GM21360 (cell line): Measurements from ENCODE around the gene PDGFC.

Experiments
- ATAC-seq: cut with Tn5 transposase; IDR thresholded peaks from one replicate; pipeline ENCODE4 v1.9.1; 2021; ENCODE audit warnings: mild to moderate bottlenecking, moderate library complexity; ENCODE audit not compliant: unreplicated experiment

PDGFC gene

GRCh38 chr4:156971676-156972378, at the start of gene PDGFC:
Gene PDGFC, minus strand, starts transcription at chr4:156971799. Its CDS starts 896 bp downstream, at chr4:156970903.
- ATAC-seq, result no peak

- ATAC-seq, result no peak
These were observed 49.3 kb upstream of the PDGFC start for GRCh38 chr4:157020882-157021281.

- no peak for ATAC-seq
These were observed 47.4 kb upstream of the PDGFC start for GRCh38 chr4:157018920-157019490.

- ATAC-seq, result no peak
These were observed 43.3 kb upstream of the PDGFC start for GRCh38 chr4:157014621-157015591.

- no peak for ATAC-seq
These were observed 42.1 kb upstream of the PDGFC start for GRCh38 chr4:157013656-157014055.

GRCh38 chr4:157012781-157013180, 41.2 kb upstream of the PDGFC start:
- no peak for ATAC-seq

GRCh38 chr4:157012296-157012695, 40.7 kb upstream of the PDGFC start:
- ATAC-seq, result no peak

GRCh38 chr4:157010630-157011029, 39.0 kb upstream of the PDGFC start:
- ATAC-seq, result no peak

GRCh38 chr4:157005831-157006230, 34.2 kb upstream of the PDGFC start:
- no peak for ATAC-seq

GRCh38 chr4:157005193-157005592, 33.6 kb upstream of the PDGFC start:
- ATAC-seq, result no peak

GRCh38 chr4:157004279-157005161, 32.9 kb upstream of the PDGFC start:
- no peak for ATAC-seq

- ATAC-seq, result no peak
These were observed 27.5 kb upstream of the PDGFC start for GRCh38 chr4:156999175-156999517.

- ATAC-seq, result no peak
These were observed 27.0 kb upstream of the PDGFC start for GRCh38 chr4:156998500-156999174.

- no peak for ATAC-seq
These were observed 21.3 kb upstream of the PDGFC start for GRCh38 chr4:156992943-156993342.

- no peak for ATAC-seq
These were observed 19.6 kb upstream of the PDGFC start for GRCh38 chr4:156991161-156991560.

- no peak for ATAC-seq
These were observed 11.8 kb upstream of the PDGFC start for GRCh38 chr4:156983366-156983765.

- no peak for ATAC-seq
These were observed 9.7 kb upstream of the PDGFC start for GRCh38 chr4:156981262-156981769.

- ATAC-seq, result no peak
These were observed 6.0 kb upstream of the PDGFC start for GRCh38 chr4:156977435-156978160.

- ATAC-seq, result no peak
These were observed 4.5 kb upstream of the PDGFC start for GRCh38 chr4:156976147-156976546.
